Osteoblast (primary cell): ENCODE results near the gene GRPEL2. TPM values are rescaled to one million over a fixed set of nuclear protein-coding genes. Genes with fewer than 3 reads are reported as not detected.

Experiments used
- DNase-seq: peaks from one replicate; pipeline ENCODE4 v3.0.0; 2011; ENCODE audit warnings: low spot score, mixed read lengths; ENCODE audit not compliant: insufficient read length; ENCODE audit errors: missing footprints
- H2AFZ ChIP-seq: 2 replicates; pipeline ENCODE4 v1.6.0; 2011; ENCODE audit warnings: mild to moderate bottlenecking, low read length
- H3K27ac ChIP-seq: 2 replicates; pipeline ENCODE4 v1.5.1; 2011; ENCODE audit warnings: mild to moderate bottlenecking, low read depth, low read length, moderate library complexity
- H3K27me3 ChIP-seq: 2 replicates; pipeline ENCODE4 v1.6.0; 2012; ENCODE audit warnings: mild to moderate bottlenecking, control low read depth, inconsistent platforms, low read length, moderate library complexity; ENCODE audit not compliant: insufficient read depth
- H3K36me3 ChIP-seq: 2 replicates; pipeline ENCODE4 v1.5.1; 2011; ENCODE audit warnings: mild to moderate bottlenecking, low read length, control low read depth, moderate library complexity; ENCODE audit not compliant: insufficient read depth
- H3K4me1 ChIP-seq: 2 replicates; pipeline ENCODE4 v1.5.1; 2011; ENCODE audit warnings: mild to moderate bottlenecking, low read length, control low read depth, moderate library complexity; ENCODE audit not compliant: insufficient read depth
- H3K4me2 ChIP-seq: 2 replicates; pipeline ENCODE4 v1.6.0; 2011; ENCODE audit warnings: mild to moderate bottlenecking, low read length; ENCODE audit not compliant: insufficient read depth
- H3K4me3 ChIP-seq: fragments of 200-600 bp; sonication (generic); 3 replicates; pipeline ENCODE4 v1.5.1; 2012; ENCODE audit warnings: mild to moderate bottlenecking, low read length, inconsistent platforms; ENCODE audit not compliant: insufficient read depth
- H3K79me2 ChIP-seq: 2 replicates; pipeline ENCODE4 v1.6.0; 2012; ENCODE audit warnings: mild to moderate bottlenecking, low read length, control low read depth, inconsistent platforms; ENCODE audit not compliant: insufficient read depth
- H3K9me3 ChIP-seq: 2 replicates; pipeline ENCODE4 v1.5.1; 2011; ENCODE audit warnings: low read depth, low read length, control low read depth
- H4K20me1 ChIP-seq: 2 replicates; pipeline ENCODE4 v1.6.0; 2012; ENCODE audit warnings: mild to moderate bottlenecking, low read length, control low read depth; ENCODE audit not compliant: insufficient read depth
- total RNA-seq: library from RNA; depleted of rRNA; stranded (reverse); fragments of >200 nt; gene quantifications from 2 replicates; pipeline ENCODE4 v1.2.3, GENCODE V29; 2012
- TF ChIP-seq, protein P1 (sequence below): IDR thresholded peaks from 2 replicates; pipeline ENCODE4 v1.5.1; 2011; ENCODE audit warnings: mild to moderate bottlenecking, low read depth, low read length, moderate library complexity; ENCODE audit errors: extremely low read depth

GRPEL2 gene
- total RNA-seq, 1 donor, result 34.7 TPM

DNA sequence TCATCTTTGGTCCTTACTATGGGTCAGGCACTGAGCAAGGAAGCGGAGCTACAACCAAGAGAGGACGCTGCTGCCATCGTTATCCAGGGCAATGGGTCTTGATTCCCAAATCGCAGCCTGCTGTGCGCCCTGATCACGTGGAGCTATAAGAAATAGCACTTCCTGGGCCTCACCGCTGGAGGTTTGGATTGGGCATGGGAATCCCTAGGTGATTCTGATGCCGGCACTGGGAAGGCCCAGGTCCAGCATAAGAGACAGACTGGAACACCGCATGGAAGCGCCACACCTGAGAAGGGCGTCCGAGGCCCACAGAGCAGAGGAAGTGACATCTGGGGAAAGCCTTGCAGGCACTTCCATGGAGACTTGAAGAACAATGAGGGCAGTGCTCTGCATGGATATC is 30.8 kb downstream of the GRPEL2 start:
- H3K4me3 ChIP-seq, result no peak overlapping the region
- H3K27ac ChIP-seq, result no peak overlapping the region
- TF ChIP-seq, protein P1, sequence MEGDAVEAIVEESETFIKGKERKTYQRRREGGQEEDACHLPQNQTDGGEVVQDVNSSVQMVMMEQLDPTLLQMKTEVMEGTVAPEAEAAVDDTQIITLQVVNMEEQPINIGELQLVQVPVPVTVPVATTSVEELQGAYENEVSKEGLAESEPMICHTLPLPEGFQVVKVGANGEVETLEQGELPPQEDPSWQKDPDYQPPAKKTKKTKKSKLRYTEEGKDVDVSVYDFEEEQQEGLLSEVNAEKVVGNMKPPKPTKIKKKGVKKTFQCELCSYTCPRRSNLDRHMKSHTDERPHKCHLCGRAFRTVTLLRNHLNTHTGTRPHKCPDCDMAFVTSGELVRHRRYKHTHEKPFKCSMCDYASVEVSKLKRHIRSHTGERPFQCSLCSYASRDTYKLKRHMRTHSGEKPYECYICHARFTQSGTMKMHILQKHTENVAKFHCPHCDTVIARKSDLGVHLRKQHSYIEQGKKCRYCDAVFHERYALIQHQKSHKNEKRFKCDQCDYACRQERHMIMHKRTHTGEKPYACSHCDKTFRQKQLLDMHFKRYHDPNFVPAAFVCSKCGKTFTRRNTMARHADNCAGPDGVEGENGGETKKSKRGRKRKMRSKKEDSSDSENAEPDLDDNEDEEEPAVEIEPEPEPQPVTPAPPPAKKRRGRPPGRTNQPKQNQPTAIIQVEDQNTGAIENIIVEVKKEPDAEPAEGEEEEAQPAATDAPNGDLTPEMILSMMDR, result no peak
- no peaks in the 10 kb centered on the region for H3K4me1 ChIP-seq
- H3K9me3 ChIP-seq, result no peaks in the 10 kb centered on the region
- H2AFZ ChIP-seq, result no peak overlapping the region
- H3K4me2 ChIP-seq, result no peak overlapping the region
- H3K79me2 ChIP-seq, result no peaks in the 10 kb centered on the region
- no peak for DNase-seq
- H4K20me1 ChIP-seq, result no peaks in the 10 kb centered on the region
- H3K36me3 ChIP-seq, result no peaks in the 10 kb centered on the region
- peaks cover 6% of the 10 kb centered on the region for H3K27me3 ChIP-seq

DNA sequence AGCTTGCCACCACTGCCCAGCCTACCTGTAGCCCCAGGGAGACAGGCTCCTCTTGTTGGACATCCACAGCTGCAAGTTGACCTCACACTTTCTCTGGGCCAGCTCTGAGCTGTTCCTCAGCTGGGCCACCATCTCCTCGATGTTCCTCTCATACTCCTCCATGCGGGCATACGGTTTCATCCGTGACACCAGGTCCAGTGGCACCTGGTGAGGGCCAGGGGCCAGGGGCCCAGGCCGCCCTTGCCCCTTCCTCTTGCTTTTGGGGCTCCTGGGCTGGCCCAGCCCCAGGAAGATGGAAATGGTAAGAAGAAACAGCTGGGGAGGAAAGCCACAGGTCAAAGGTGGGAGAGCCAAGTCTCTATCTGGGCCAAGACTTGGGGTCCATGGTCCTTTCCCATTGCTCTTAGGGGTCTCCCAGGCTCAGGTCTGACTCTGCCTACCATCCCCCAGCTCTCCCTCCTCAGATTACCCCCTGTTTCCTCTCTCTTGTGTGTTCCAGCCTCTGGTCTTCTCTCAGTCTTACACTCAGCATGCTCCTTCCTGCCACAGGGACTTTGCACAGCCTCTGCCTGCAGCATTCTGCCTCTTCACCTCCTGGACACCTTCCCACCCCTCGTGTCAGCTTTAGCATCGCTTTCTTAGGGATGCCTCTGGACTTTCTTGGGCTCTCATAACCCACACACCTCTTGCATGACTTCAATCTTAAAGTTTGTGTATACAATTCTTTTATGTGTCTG is 31.6 kb downstream of the GRPEL2 start:
- Histone ChIP-seq H4K20me1 (no peaks in the 10 kb centered on the region), H3K27ac (no peak overlapping the region), H3K27me3 (peaks cover 3% of the 10 kb centered on the region), H2AFZ (no peak overlapping the region), H3K4me3 (no peak overlapping the region), H3K9me3 (no peaks in the 10 kb centered on the region), H3K4me2 (no peak overlapping the region), H3K79me2 (no peaks in the 10 kb centered on the region), H3K36me3 (no peaks in the 10 kb centered on the region), H3K4me1 (no peaks in the 10 kb centered on the region)
- peak; percentile 17 for DNase-seq
- TF ChIP-seq, protein P1, result no peak

DNA sequence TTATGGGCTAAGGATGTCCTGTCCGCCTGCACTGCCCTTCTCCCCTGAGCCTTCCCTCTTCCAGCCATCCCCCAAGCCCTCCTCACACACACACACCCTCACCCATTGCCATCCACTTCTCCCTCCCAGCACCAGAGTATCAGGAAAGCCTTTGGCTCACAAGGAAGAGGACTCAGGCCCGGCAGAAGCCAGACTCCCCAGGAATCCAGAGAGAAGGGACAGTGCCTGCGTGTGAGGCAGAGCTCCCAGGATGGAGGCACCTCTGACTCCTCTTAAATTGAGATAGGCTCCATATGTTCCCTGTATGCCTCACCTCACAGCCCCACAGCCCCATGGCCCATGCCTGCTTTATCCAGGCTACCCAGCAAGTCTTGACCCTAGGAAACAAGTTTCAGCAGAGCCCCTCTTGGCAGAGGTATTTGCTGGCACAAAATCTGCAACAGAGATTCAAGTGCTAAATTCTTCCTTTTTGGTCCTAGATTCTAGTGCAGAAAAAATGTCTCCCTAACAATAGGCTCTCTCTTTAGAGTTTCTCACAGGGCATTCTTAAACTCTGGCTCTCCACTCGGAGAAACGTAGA is 33.0 kb downstream of the GRPEL2 start:
- no peaks in the 10 kb centered on the region for H3K36me3 ChIP-seq

More for the DNA sequence above, 33.0 kb downstream of the GRPEL2 start:
- H3K27me3 ChIP-seq, result no peaks in the 10 kb centered on the region
- H2AFZ ChIP-seq, result no peak overlapping the region
- no peaks in the 10 kb centered on the region for H3K9me3 ChIP-seq
- DNase-seq, result no peak
- no peak overlapping the region for H3K27ac ChIP-seq
- H3K79me2 ChIP-seq, result no peaks in the 10 kb centered on the region
- TF ChIP-seq, protein P1, result no peak
- H3K4me1 ChIP-seq, result no peaks in the 10 kb centered on the region
- H4K20me1 ChIP-seq, result no peaks in the 10 kb centered on the region
- H3K4me2 ChIP-seq, result no peak overlapping the region
- no peak overlapping the region for H3K4me3 ChIP-seq
